ENCODE measurements around the gene RAPGEF5.
"Not testable (repeated sequence)": the region's sequence is repeated elsewhere in the genome, so short reads cannot be mapped to it uniquely, and the experiment has no call there.

Gene RAPGEF5

GRCh38 chr7:22082553-22082885, 274.4 kb downstream of the RAPGEF5 start:
- Histone ChIP-seq H4K20me1 (ENCODE audit: insufficient read depth, low read length) (no peaks in the 10 kb centered on the region), H3K9me2 (replicated peaks; ENCODE audit: insufficient read depth, low read length) (no peaks in the 10 kb centered on the region), H3K27ac (ENCODE audit: low read length) (no peak overlapping the region), H3K9ac (ENCODE audit: low read length) (peak overlapping the region; percentile 30; the same call in 1 of the 2 replicates), H3K27me3 (replicated peaks; ENCODE audit: insufficient read depth, low read length) (no peaks in the 10 kb centered on the region), H3K79me2 (ENCODE audit: low read length) (no peaks in the 10 kb centered on the region), H2AFZ (ENCODE audit: low read length) (peak overlapping the region; percentile 92), H3F3A (ENCODE audit: insufficient read depth, low read length) (no peaks in the 10 kb centered on the region), H3K4me3 (ENCODE audit: low read length) (peak overlapping the region; percentile 90), H3K4me2 (ENCODE audit: low read depth, low read length) (peak overlapping the region; percentile 95), H3K36me3 (replicated peaks; ENCODE audit: insufficient read depth, low read length) (no peaks in the 10 kb centered on the region), H3K9me3 (replicated peaks; ENCODE audit: insufficient read depth, low read length) (no peaks in the 10 kb centered on the region), H3K4me1 (ENCODE audit: low read length) (peaks cover 6% of the 10 kb centered on the region; the same call in 1 of the 2 replicates)
- no peak for TF ChIP-seq EZH2 (optimal IDR thresholded peaks at IDR 0.05; ENCODE audit: low read depth, low read length)
- no peak for TF ChIP-seq CTCF (IDR thresholded peaks at IDR 0.05; ENCODE audit: low read length)
- no peak for TF ChIP-seq EZH2phosphoT487 (IDR thresholded peaks at IDR 0.05; ENCODE audit: low read length)
- no peak for DNase-seq

- H3K4me3 ChIP-seq (ENCODE audit: low read length); H3K27me3 ChIP-seq (replicated peaks; ENCODE audit: insufficient read depth, low read length): not testable (repeated sequence)
Observed at GRCh38 chr7:22080219-22080618, 276.7 kb downstream of the RAPGEF5 start.

DNA sequence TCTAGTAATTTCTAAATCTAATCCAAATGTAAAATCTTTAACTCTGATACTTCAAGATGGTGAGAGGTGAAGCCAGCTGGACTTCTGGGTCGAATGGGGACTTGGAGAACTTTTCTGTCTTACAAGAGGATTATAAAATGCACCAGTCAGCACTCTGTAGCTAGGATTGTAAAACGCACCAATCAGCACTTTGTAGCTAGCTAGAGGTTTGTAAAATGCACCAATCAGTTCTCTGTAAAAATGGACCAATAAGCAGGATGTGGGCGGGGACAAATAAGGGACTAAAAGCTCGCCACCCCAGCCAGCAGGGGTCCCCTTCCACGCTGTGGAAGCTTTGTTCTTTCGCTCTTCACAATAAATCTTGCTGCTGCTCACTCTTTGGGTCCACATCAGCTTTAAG, 278.1 kb downstream of the RAPGEF5 start:
- H4K20me1 ChIP-seq (ENCODE audit: insufficient read depth, low read length); H3K36me3 ChIP-seq (replicated peaks; ENCODE audit: insufficient read depth, low read length); H3K4me1 ChIP-seq (ENCODE audit: low read length); H3K79me2 ChIP-seq (ENCODE audit: low read length); H3F3A ChIP-seq (ENCODE audit: insufficient read depth, low read length); H2AFZ ChIP-seq (ENCODE audit: low read length); H3K9me2 ChIP-seq (replicated peaks; ENCODE audit: insufficient read depth, low read length); H3K4me2 ChIP-seq (ENCODE audit: low read depth, low read length); H3K27me3 ChIP-seq (replicated peaks; ENCODE audit: insufficient read depth, low read length); H3K9ac ChIP-seq (ENCODE audit: low read length); H3K9me3 ChIP-seq (replicated peaks; ENCODE audit: insufficient read depth, low read length); H3K27ac ChIP-seq (ENCODE audit: low read length); DNase-seq; H3K4me3 ChIP-seq (ENCODE audit: low read length): not testable (repeated sequence)

More at GRCh38 chr7:22080219-22080618, 276.7 kb downstream of the RAPGEF5 start:
- H3K36me3 ChIP-seq (replicated peaks; ENCODE audit: insufficient read depth, low read length); H3F3A ChIP-seq (ENCODE audit: insufficient read depth, low read length); DNase-seq; H3K9ac ChIP-seq (ENCODE audit: low read length); H3K9me2 ChIP-seq (replicated peaks; ENCODE audit: insufficient read depth, low read length); H3K4me2 ChIP-seq (ENCODE audit: low read depth, low read length); H4K20me1 ChIP-seq (ENCODE audit: insufficient read depth, low read length); H2AFZ ChIP-seq (ENCODE audit: low read length); H3K4me1 ChIP-seq (ENCODE audit: low read length); H3K27ac ChIP-seq (ENCODE audit: low read length); H3K79me2 ChIP-seq (ENCODE audit: low read length); H3K9me3 ChIP-seq (replicated peaks; ENCODE audit: insufficient read depth, low read length): not testable (repeated sequence)

- H3K27me3 ChIP-seq (replicated peaks; ENCODE audit: insufficient read depth, low read length) = no peaks in the 10 kb centered on the region
- H3F3A ChIP-seq (ENCODE audit: insufficient read depth, low read length) = no peaks in the 10 kb centered on the region
- H4K20me1 ChIP-seq (ENCODE audit: insufficient read depth, low read length) = no peaks in the 10 kb centered on the region
- no peaks in the 10 kb centered on the region for H3K9me3 ChIP-seq (replicated peaks; ENCODE audit: insufficient read depth, low read length)
- no peak overlapping the region for H3K4me2 ChIP-seq (ENCODE audit: low read depth, low read length)
- no peaks in the 10 kb centered on the region for H3K36me3 ChIP-seq (replicated peaks; ENCODE audit: insufficient read depth, low read length)
- no peak overlapping the region for H3K9ac ChIP-seq (ENCODE audit: low read length)
- no peak overlapping the region for H3K4me3 ChIP-seq (ENCODE audit: low read length)
- no peak for TF ChIP-seq EZH2 (optimal IDR thresholded peaks at IDR 0.05; ENCODE audit: low read depth, low read length)
- no peak for TF ChIP-seq EZH2phosphoT487 (IDR thresholded peaks at IDR 0.05; ENCODE audit: low read length)
- TF ChIP-seq CTCF (IDR thresholded peaks at IDR 0.05; ENCODE audit: low read length) = no peak
- no peak overlapping the region for H3K27ac ChIP-seq (ENCODE audit: low read length)
- H3K9me2 ChIP-seq (replicated peaks; ENCODE audit: insufficient read depth, low read length) = no peaks in the 10 kb centered on the region
- no peaks in the 10 kb centered on the region for H3K4me1 ChIP-seq (ENCODE audit: low read length)
- no peak for DNase-seq
- no peak overlapping the region for H2AFZ ChIP-seq (ENCODE audit: low read length)
- no peaks in the 10 kb centered on the region for H3K79me2 ChIP-seq (ENCODE audit: low read length)
Observed at GRCh38 chr7:22075561-22075960, 281.4 kb downstream of the RAPGEF5 start.
